NCI-H2081 treated with DMSO at 0.1 percent for 48 hours (cell line): ENCODE results near the gene LMF1.

Experiments
- DNase-seq: peaks from one replicate; lab custom pipeline; 2025; lab: John Stamatoyannopoulos, UW

LMF1 gene

GRCh38 chr16:984736-985636, 14.2 kb upstream of the LMF1 start:
- DNase-seq, result no peak

GRCh38 chr16:984121-984694, 13.4 kb upstream of the LMF1 start:
- DNase-seq, result no peak

GRCh38 chr16:983044-984030, 12.6 kb upstream of the LMF1 start:
- no peak for DNase-seq

- DNase-seq, result no peak
These were observed 11.6 kb upstream of the LMF1 start for GRCh38 chr16:982145-983043.

- DNase-seq, result no peak
These were observed 10.9 kb upstream of the LMF1 start, which contains the start of gene SOX8 for GRCh38 chr16:981695-982144. TSS of gene SOX8 (plus strand) at chr16:981770. CDS start at chr16:981923, 153 bp downstream.

- DNase-seq, result no peak
These were observed 9.7 kb upstream of the LMF1 start for GRCh38 chr16:980595-980854.

GRCh38 chr16:979859-980594, 9.2 kb upstream of the LMF1 start:
- DNase-seq, result no peak

- no peak for DNase-seq
These were observed 8.4 kb upstream of the LMF1 start for GRCh38 chr16:979147-979546.

- DNase-seq, result no peak
These were observed 7.6 kb upstream of the LMF1 start for GRCh38 chr16:978403-978802.

GRCh38 chr16:977896-978295, 7.1 kb upstream of the LMF1 start:
- no peak for DNase-seq

- DNase-seq, result no peak
These were observed 6.4 kb upstream of the LMF1 start for GRCh38 chr16:977081-977701.

- DNase-seq, result no peak
These were observed 5.7 kb upstream of the LMF1 start for GRCh38 chr16:976389-976931.

GRCh38 chr16:975291-975690, 4.5 kb upstream of the LMF1 start:
- no peak for DNase-seq

- no peak for DNase-seq
These were observed 4.0 kb upstream of the LMF1 start for GRCh38 chr16:974611-975261.

GRCh38 chr16:974001-974601, 3.3 kb upstream of the LMF1 start:
- no peak for DNase-seq

GRCh38 chr16:973366-973765, 2.6 kb upstream of the LMF1 start:
- DNase-seq, result no peak

GRCh38 chr16:972316-973002, 1.7 kb upstream of the LMF1 start:
- no peak for DNase-seq

- no peak for DNase-seq
These were observed 1.2 kb upstream of the LMF1 start for GRCh38 chr16:971981-972315.

- no peak for DNase-seq
These were observed 760 bp upstream of the LMF1 start for GRCh38 chr16:971582-971905.
